ENCODE data around the gene TGFA.

TGFA gene

GRCh38 chr2:70418514-70418913 is 135.1 kb downstream of the TGFA start:
- TF ChIP-seq TARDBP (IDR thresholded peaks at IDR 0.05) (no peak), LEF1 (IDR thresholded peaks at IDR 0.05; ENCODE audit: borderline replicate concordance) (no peak), NFRKB (IDR thresholded peaks at IDR 0.05) (no peak), SUZ12 (IDR thresholded peaks at IDR 0.05) (no peak)
- CTCF ChIA-PET = no interaction called here
- POLR2A ChIA-PET = no interaction called here
- no peak for DNase-seq (ENCODE audit: extremely low spot score)

GRCh38 chr2:70417011-70417410 is 136.6 kb downstream of the TGFA start:
- TF ChIP-seq L3MBTL2 (conservative IDR thresholded peaks at IDR 0.05) (no peak), NFRKB (IDR thresholded peaks at IDR 0.05) (no peak), SUZ12 (IDR thresholded peaks at IDR 0.05) (no peak), HDGF (IDR thresholded peaks at IDR 0.05; ENCODE audit: borderline replicate concordance) (no peak), FOXA1 (IDR thresholded peaks at IDR 0.05) (no peak), ARNT (IDR thresholded peaks at IDR 0.05) (no peak), ELF4 (IDR thresholded peaks at IDR 0.05) (no peak), LEF1 (IDR thresholded peaks at IDR 0.05; ENCODE audit: borderline replicate concordance) (no peak), BHLHE40 (IDR thresholded peaks at IDR 0.05; ENCODE audit: borderline replicate concordance) (no peak), ZNF384 (IDR thresholded peaks at IDR 0.05) (no peak), FOXM1 (IDR thresholded peaks at IDR 0.05; ENCODE audit: borderline replicate concordance) (no peak), FOXK2 (IDR thresholded peaks at IDR 0.05) (no peak), SP1 (IDR thresholded peaks at IDR 0.05) (no peak)
- no peak for DNase-seq (ENCODE audit: extremely low spot score)
- ChIA-PET POLR2A (no interaction called here), CTCF (no interaction called here)

GRCh38 chr2:70412294-70413070 is 141.1 kb downstream of the TGFA start:
- ChIA-PET POLR2A (no interaction called here), CTCF (no interaction called here)
- TF ChIP-seq FOXA1 (IDR thresholded peaks at IDR 0.05) (no peak), LEF1 (IDR thresholded peaks at IDR 0.05; ENCODE audit: borderline replicate concordance) (no peak), ELF4 (IDR thresholded peaks at IDR 0.05) (no peak), SUZ12 (IDR thresholded peaks at IDR 0.05) (no peak), SP1 (IDR thresholded peaks at IDR 0.05) (no peak), TARDBP (IDR thresholded peaks at IDR 0.05) (no peak), NFRKB (IDR thresholded peaks at IDR 0.05) (no peak), FOXM1 (IDR thresholded peaks at IDR 0.05; ENCODE audit: borderline replicate concordance) (no peak), L3MBTL2 (conservative IDR thresholded peaks at IDR 0.05) (no peak)
- DNase-seq (ENCODE audit: extremely low spot score) = no peak

- ChIA-PET CTCF (no interaction called here), POLR2A (no interaction called here)
- no peak for DNase-seq (ENCODE audit: extremely low spot score)
- TF ChIP-seq ZNF384 (IDR thresholded peaks at IDR 0.05) (no peak), ELF4 (IDR thresholded peaks at IDR 0.05) (no peak), SUZ12 (IDR thresholded peaks at IDR 0.05) (no peak), LEF1 (IDR thresholded peaks at IDR 0.05; ENCODE audit: borderline replicate concordance) (no peak), TARDBP (IDR thresholded peaks at IDR 0.05) (no peak), FOXK2 (IDR thresholded peaks at IDR 0.05) (no peak), FOXA1 (IDR thresholded peaks at IDR 0.05) (no peak), FOXM1 (IDR thresholded peaks at IDR 0.05; ENCODE audit: borderline replicate concordance) (no peak), HDGF (IDR thresholded peaks at IDR 0.05; ENCODE audit: borderline replicate concordance) (no peak), BHLHE40 (IDR thresholded peaks at IDR 0.05; ENCODE audit: borderline replicate concordance) (no peak), SP1 (IDR thresholded peaks at IDR 0.05) (no peak), ARNT (IDR thresholded peaks at IDR 0.05) (no peak), NFRKB (IDR thresholded peaks at IDR 0.05) (no peak)
Measured at GRCh38 chr2:70411483-70412125, 142.0 kb downstream of the TGFA start.

- CTCF ChIA-PET = no interaction called here
- no peak for DNase-seq (ENCODE audit: extremely low spot score)
Measured at GRCh38 chr2:70403267-70404053, 150.2 kb downstream of the TGFA start.

GRCh38 chr2:70400539-70400938 is 153.1 kb downstream of the TGFA start:
- TF ChIP-seq ARNT (IDR thresholded peaks at IDR 0.05) (no peak), CTBP1 (IDR thresholded peaks at IDR 0.05; ENCODE audit: borderline replicate concordance) (no peak), TARDBP (IDR thresholded peaks at IDR 0.05) (no peak), HDGF (IDR thresholded peaks at IDR 0.05; ENCODE audit: borderline replicate concordance) (no peak)

More at GRCh38 chr2:70403267-70404053, 150.2 kb downstream of the TGFA start:
- POLR2A ChIA-PET = no interaction called here
- TF ChIP-seq FOXK2 (IDR thresholded peaks at IDR 0.05) (no peak), SUZ12 (IDR thresholded peaks at IDR 0.05) (no peak), ELF4 (IDR thresholded peaks at IDR 0.05) (no peak), L3MBTL2 (conservative IDR thresholded peaks at IDR 0.05) (no peak), PKNOX1 (IDR thresholded peaks at IDR 0.05) (no peak), TARDBP (IDR thresholded peaks at IDR 0.05) (no peak), ARNT (IDR thresholded peaks at IDR 0.05) (no peak), BHLHE40 (IDR thresholded peaks at IDR 0.05; ENCODE audit: borderline replicate concordance) (no peak), CTBP1 (IDR thresholded peaks at IDR 0.05; ENCODE audit: borderline replicate concordance) (no peak), LEF1 (IDR thresholded peaks at IDR 0.05; ENCODE audit: borderline replicate concordance) (no peak), FOXA1 (IDR thresholded peaks at IDR 0.05) (no peak), NFRKB (IDR thresholded peaks at IDR 0.05) (no peak), ZNF384 (IDR thresholded peaks at IDR 0.05) (no peak), FOXM1 (IDR thresholded peaks at IDR 0.05; ENCODE audit: borderline replicate concordance) (no peak), SP1 (IDR thresholded peaks at IDR 0.05) (no peak), HDGF (IDR thresholded peaks at IDR 0.05; ENCODE audit: borderline replicate concordance) (no peak)

More at GRCh38 chr2:70400539-70400938, 153.1 kb downstream of the TGFA start:
- CTCF ChIA-PET = no interaction called here
- POLR2A ChIA-PET = no interaction called here
- DNase-seq (ENCODE audit: extremely low spot score) = no peak

Measured in HEK293T (cell line).